ENCODE measurements around the gene SH3PXD2A. TPM values are rescaled to one million over a fixed set of nuclear protein-coding genes. Genes with fewer than 3 reads are reported as not detected.
"Not testable (repeated sequence)": the region's sequence is repeated elsewhere in the genome, so short reads cannot be mapped to it uniquely, and the experiment has no call there.

SH3PXD2A gene
- total RNA-seq, 2 experiments from 2014 or later, result 7.8 to 8.5 TPM

DNA sequence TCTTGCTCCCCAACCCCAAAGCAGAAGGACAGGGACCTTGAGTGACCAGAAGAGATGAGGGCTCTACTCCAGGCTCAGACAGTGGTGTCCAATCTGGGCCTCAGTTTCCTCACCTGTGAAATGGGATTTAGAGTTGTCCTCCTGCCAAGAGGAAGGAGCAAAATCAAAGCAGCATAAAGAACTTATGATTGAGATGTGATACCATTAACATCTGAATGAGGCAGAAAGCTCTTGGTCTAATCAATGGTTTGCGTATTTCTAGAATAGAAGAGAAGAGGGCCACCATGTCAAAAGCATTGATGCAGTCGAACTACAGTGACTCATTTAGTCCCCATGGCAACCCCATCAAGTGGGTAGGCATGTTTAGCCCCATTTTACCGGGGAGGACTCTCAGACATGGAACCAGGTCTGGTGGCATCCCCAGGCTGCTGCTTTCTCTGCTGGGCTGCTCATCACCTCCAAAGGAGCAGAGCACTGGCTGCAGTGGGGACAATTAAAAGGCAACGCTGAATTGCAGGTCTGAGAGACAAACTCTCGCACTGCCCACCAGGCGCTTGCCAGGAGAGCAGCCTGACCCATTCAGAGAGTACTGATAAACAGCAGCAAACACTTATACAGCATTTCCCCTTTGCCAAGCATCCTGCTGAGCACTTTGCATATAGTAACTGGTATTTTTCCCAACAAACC, 186.0 kb downstream of the SH3PXD2A start:
- no peak overlapping the region for H3K4me3 Mint-ChIP-seq
- CTCF ChIA-PET, result interaction anchor here (0.8 kb wide), 1 partner anchor 17 kb away, joined by 4 read pairs; no protein-coding TSS in a partner anchor
- intact Hi-C loops (cut with micrococcal nuclease), result no loop called here
- H3K27me3 Mint-ChIP-seq (ENCODE audit: low read depth), result no peaks in the 10 kb centered on the region
- no peaks in the 10 kb centered on the region for H3K36me3 Mint-ChIP-seq (ENCODE audit: low read depth)
- H3K4me1 Mint-ChIP-seq (ENCODE audit: low read depth), result peaks cover 10% of the 10 kb centered on the region
- no peak overlapping the region for H3K27ac Mint-ChIP-seq
- DNase-seq, result no peak
- no peaks in the 10 kb centered on the region for H3K9me3 Mint-ChIP-seq

DNA sequence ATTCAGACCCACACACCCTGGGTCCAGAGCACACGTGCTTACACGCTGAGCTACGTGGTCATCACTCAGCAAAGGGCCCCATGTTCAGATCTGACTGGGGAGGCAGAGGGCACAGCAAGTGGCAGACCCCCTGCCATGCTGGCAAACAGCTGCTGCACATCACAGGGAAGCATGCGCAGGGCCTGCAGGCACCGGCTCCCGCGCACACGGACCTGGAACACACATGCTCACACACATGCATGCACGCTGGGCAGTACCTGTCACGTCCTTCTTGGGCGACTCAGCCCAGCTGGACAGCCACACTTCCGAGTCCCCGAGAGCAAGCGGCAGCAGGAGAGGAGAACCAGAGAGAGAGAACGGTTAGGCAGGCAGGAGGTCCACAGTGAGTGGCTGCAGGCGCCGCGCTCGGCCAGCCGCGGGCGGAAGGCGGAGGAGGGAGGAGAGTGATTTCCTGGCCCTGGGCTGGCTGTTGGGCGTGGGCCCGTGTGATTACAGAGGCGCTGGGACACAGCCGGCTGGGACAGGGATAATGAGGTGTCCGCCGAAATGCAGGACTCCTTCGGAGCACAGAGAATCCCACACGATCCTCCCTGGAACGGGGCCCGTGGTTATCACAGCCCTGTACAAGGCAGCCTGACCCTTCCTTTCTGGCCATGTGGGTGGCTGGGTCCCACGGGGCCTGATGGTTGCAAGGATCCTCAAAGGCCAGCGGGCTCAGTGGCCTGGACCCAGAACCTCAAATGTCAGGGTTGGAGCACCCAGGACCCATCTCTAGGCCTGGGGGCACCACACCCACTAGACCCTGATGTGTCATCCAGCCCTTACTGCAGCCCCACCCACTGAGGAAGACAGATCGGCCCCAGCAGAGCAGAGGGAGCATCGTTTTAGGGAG, 186.8 kb downstream of the SH3PXD2A start:
- Mint-ChIP-seq H3K9me3 (no peaks in the 10 kb centered on the region), H3K36me3 (ENCODE audit: low read depth) (no peaks in the 10 kb centered on the region), H3K4me1 (ENCODE audit: low read depth) (peaks cover 10% of the 10 kb centered on the region), H3K27me3 (ENCODE audit: low read depth) (no peaks in the 10 kb centered on the region), H3K27ac (no peak overlapping the region), H3K4me3 (peak overlapping the region; percentile 55)
- peak; percentile 16 for DNase-seq
- intact Hi-C loops (cut with micrococcal nuclease), result loop anchor here (1.0 kb wide), 1 partner anchor 10 kb away; no protein-coding TSS in a partner anchor
- CTCF ChIA-PET, result interaction anchor here (1.2 to 4.4 kb wide), 2 partner anchors 18 to 20 kb away, joined by 3 to 34 read pairs; no protein-coding TSS in a partner anchor

DNA sequence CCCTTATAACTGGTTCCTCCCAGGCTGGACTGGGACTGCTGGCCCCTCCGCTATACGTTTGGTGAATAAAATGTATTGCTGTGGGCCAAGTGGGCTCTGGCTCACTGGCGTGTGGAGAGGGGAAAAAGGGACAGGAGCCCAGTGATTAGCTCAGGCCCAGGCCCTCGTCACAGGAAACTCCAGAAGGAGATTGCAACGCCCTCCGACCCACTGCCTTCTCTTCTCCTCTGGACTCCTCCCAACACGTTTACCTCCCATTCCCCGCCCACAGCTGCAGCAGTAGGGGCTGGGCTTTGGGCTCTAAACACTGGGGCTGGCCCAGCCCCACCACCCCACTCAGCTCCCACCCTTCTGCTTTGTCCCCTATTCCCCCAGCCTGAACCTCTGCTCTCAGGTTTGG, 188.0 kb downstream of the SH3PXD2A start:
- CTCF ChIA-PET, result interaction anchor here (1.6 to 4.4 kb wide), 3 partner anchors 19 to 45 kb away, joined by 4 to 34 read pairs (median 4); no protein-coding TSS in a partner anchor
- Mint-ChIP-seq H3K36me3 (ENCODE audit: low read depth) (no peaks in the 10 kb centered on the region), H3K9me3 (no peaks in the 10 kb centered on the region), H3K4me3 (no peak overlapping the region), H3K4me1 (ENCODE audit: low read depth) (peaks cover 14% of the 10 kb centered on the region), H3K27ac (no peak overlapping the region), H3K27me3 (ENCODE audit: low read depth) (no peaks in the 10 kb centered on the region)
- intact Hi-C loops (cut with micrococcal nuclease), result no loop called here
- DNase-seq, result no peak

DNA sequence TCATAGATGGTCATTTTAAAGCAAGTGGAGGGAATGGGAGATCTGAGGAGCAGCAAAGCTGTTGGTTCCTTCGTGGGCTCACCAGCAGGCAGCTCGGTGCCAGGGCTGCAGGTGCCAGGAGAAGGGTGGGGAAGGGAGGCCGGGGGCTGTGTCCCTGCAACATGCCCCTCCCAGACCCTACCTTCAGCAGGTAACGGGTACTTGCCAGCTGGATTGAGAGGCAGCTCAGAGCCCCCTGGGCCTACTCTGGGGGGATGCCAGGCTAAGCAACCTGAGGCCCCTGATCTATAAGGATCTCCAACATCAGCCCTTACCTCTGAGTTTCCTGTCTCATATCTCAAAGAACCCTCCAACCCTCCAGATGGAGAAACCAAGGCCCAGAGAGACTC, 188.6 kb downstream of the SH3PXD2A start:
- Mint-ChIP-seq H3K27ac (no peak overlapping the region), H3K27me3 (ENCODE audit: low read depth) (no peaks in the 10 kb centered on the region), H3K36me3 (ENCODE audit: low read depth) (no peaks in the 10 kb centered on the region), H3K9me3 (no peaks in the 10 kb centered on the region), H3K4me1 (ENCODE audit: low read depth) (peaks cover 14% of the 10 kb centered on the region), H3K4me3 (no peak overlapping the region)
- intact Hi-C loops (cut with micrococcal nuclease), result no loop called here
- CTCF ChIA-PET, result interaction anchor here (0.6 to 4.4 kb wide), 9 partner anchors 8 to 255 kb away, joined by 3 to 34 read pairs (median 4); no protein-coding TSS in a partner anchor
- no peak for DNase-seq

DNA sequence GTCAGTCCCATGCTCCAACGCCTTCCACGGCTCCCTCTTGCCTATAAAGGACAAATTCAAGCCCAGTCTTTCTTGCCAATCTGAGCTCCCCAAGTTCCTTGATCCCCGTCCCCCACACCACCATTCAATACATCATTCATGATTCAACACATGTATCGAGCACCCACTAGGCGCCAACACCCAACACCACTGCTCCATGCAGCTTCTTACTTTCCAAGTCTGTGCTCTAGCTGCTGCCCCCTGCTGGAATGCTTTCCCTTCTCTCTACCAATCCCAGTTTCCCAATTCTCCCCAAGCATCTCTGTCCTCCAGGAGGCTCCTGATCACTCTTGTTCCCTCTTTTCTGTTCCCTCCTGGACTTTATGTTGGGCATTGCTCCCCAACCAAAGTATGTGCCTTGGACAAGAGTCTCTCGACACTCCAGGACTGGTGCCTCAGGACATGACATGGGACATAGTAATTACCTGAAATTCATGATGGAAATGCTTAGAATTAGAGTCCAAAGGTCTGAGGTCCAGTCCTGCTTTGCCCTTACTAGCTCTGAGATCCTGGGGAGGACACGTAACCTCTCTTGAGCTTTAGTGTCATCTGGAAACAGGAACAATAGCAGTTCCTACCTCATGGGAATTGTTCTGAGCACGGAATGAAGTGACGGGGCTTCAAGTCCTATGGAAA, 189.2 kb downstream of the SH3PXD2A start:
- intact Hi-C loops (cut with micrococcal nuclease), result no loop called here
- H3K4me3 Mint-ChIP-seq, result no peak overlapping the region
- H3K27me3 Mint-ChIP-seq (ENCODE audit: low read depth), result no peaks in the 10 kb centered on the region
- no peaks in the 10 kb centered on the region for H3K36me3 Mint-ChIP-seq (ENCODE audit: low read depth)
- CTCF ChIA-PET, result interaction anchor here (0.6 to 4.4 kb wide), 10 partner anchors 9 to 254 kb away, joined by 3 to 34 read pairs (median 4); no protein-coding TSS in a partner anchor
- H3K27ac Mint-ChIP-seq, result no peak overlapping the region
- peaks cover 14% of the 10 kb centered on the region for H3K4me1 Mint-ChIP-seq (ENCODE audit: low read depth)
- DNase-seq, result peak; percentile 19
- no peaks in the 10 kb centered on the region for H3K9me3 Mint-ChIP-seq

DNA sequence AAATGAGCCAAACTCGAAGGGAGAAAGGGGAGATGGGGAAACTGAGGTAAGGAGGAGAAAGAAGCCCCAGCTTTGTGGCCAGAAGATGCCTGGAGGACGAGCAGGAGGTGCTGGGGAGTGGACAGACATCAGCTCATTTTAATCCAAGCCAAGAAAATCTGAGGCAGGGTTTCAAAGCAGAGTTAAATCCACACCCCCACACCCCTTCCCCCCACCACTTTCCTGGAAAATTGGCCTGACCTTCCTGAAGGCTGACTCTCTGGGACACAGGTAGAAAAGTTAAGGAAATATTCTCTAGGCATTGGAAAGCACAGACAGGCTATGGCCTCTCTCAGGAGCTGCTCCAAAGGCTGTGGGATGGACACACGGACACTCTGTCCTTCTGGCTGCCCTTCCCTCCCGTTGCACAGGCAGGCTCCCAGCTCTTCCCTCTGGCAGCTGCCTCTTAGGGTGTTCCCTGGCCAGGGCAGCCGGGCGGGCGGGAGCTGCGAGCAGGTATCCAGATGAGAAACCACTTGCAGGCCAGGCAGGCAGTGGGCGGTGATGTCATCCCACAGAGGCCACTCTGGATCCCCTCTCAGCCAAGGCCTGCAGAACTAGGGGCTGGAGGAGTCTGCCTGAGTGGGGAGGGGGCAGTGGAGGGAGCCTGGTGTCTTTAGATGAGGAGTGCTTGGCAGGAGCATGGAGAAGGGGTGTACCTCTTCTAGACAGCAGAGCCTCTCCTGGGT, 190.1 kb downstream of the SH3PXD2A start:
- Mint-ChIP-seq H3K36me3 (ENCODE audit: low read depth) (no peaks in the 10 kb centered on the region), H3K4me1 (ENCODE audit: low read depth) (peaks cover 14% of the 10 kb centered on the region)
- CTCF ChIA-PET, result interaction anchor here (0.9 to 4.4 kb wide), 6 partner anchors 9 to 31 kb away, joined by 3 to 34 read pairs (median 4); no protein-coding TSS in a partner anchor

DNA sequence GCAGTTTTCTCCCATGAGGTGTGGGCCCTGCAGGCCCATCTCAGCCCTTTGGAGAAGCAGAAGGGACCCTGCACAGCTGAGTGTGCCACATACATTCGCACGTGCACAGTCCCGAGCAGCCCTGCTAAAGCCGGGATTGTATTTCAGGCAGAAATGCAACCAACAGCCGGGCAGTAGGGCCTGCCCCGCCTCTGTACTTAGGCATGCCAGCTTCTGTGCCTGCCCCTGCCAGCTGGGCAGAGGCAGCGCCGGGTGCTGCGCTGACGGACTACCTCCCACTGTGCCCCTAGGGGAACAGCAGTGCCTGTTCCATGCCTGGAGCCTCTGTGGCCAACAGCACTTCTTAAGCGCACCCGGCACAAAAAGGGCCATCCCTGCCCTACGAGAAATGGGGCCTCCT, 191.6 kb downstream of the SH3PXD2A start:
- no peak for DNase-seq
- H3K4me3 Mint-ChIP-seq, result no peak overlapping the region
- no peaks in the 10 kb centered on the region for H3K36me3 Mint-ChIP-seq (ENCODE audit: low read depth)
- H3K27ac Mint-ChIP-seq, result no peak overlapping the region
- H3K27me3 Mint-ChIP-seq (ENCODE audit: low read depth), result no peaks in the 10 kb centered on the region
- CTCF ChIA-PET, result interaction anchor here (0.7 kb wide), 1 partner anchor 543 kb away, joined by 3 read pairs; no protein-coding TSS in a partner anchor
- intact Hi-C loops (cut with micrococcal nuclease), result no loop called here
- peaks cover 12% of the 10 kb centered on the region for H3K4me1 Mint-ChIP-seq (ENCODE audit: low read depth)
- no peaks in the 10 kb centered on the region for H3K9me3 Mint-ChIP-seq

More for the DNA sequence above, 190.1 kb downstream of the SH3PXD2A start:
- no peaks in the 10 kb centered on the region for H3K9me3 Mint-ChIP-seq
- no peak overlapping the region for H3K4me3 Mint-ChIP-seq
- DNase-seq, result no peak
- intact Hi-C loops (cut with micrococcal nuclease), result no loop called here
- H3K27me3 Mint-ChIP-seq (ENCODE audit: low read depth), result no peaks in the 10 kb centered on the region
- no peak overlapping the region for H3K27ac Mint-ChIP-seq

DNA sequence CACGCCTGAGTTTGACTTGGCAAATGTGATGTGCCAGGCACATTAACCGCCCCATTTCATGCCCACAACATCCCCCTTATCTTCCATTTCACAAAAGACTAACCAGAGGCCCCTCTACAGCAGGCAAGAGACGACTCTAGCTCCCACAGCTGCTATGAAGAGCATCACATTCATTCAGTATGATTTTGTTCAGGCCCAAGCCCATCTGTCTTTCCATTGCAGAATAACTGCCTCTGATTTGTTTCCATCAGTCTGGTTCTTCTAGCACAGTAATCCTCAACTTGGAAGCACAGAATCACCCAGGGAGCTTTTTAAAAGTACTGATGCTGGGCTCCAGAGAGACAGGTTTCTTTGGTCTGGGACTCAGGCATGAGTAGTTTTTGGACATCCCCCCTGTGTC, 192.1 kb downstream of the SH3PXD2A start:
- Mint-ChIP-seq H3K4me1 (ENCODE audit: low read depth) (peaks cover 8% of the 10 kb centered on the region), H3K4me3 (no peak overlapping the region), H3K27ac (no peak overlapping the region), H3K36me3 (ENCODE audit: low read depth) (peaks cover 4% of the 10 kb centered on the region), H3K9me3 (no peaks in the 10 kb centered on the region), H3K27me3 (ENCODE audit: low read depth) (no peaks in the 10 kb centered on the region)
- DNase-seq, result no peak
- intact Hi-C loops (cut with micrococcal nuclease), result no loop called here
- CTCF ChIA-PET, result no interaction called here

DNA sequence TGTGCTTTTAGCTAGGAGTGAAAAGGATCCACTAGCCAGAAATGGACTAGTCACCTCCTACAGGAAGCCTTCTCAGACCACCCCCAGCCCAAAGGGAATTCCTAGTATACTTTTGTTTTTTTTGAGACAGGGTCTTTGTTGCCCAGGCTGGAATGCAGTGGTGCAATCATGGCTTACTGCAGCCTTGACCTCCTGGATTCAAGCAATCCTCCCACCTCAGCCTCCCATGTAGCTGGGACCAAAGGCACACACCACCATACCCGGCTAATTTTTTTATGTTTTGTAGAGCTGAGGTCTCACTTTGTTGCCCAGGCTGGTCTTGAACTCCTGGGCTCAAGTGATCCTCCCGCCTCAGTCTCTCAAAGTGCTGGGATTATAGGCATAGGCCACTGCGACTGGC, 192.7 kb downstream of the SH3PXD2A start:
- H3K36me3 Mint-ChIP-seq (ENCODE audit: low read depth); DNase-seq; H3K27me3 Mint-ChIP-seq (ENCODE audit: low read depth); H3K4me3 Mint-ChIP-seq; H3K27ac Mint-ChIP-seq; H3K4me1 Mint-ChIP-seq (ENCODE audit: low read depth); H3K9me3 Mint-ChIP-seq; intact Hi-C loops (cut with micrococcal nuclease): not testable (repeated sequence)
- CTCF ChIA-PET, result interaction anchor here (0.9 kb wide), 1 partner anchor 13 kb away, joined by 3 read pairs; no protein-coding TSS in a partner anchor

DNA sequence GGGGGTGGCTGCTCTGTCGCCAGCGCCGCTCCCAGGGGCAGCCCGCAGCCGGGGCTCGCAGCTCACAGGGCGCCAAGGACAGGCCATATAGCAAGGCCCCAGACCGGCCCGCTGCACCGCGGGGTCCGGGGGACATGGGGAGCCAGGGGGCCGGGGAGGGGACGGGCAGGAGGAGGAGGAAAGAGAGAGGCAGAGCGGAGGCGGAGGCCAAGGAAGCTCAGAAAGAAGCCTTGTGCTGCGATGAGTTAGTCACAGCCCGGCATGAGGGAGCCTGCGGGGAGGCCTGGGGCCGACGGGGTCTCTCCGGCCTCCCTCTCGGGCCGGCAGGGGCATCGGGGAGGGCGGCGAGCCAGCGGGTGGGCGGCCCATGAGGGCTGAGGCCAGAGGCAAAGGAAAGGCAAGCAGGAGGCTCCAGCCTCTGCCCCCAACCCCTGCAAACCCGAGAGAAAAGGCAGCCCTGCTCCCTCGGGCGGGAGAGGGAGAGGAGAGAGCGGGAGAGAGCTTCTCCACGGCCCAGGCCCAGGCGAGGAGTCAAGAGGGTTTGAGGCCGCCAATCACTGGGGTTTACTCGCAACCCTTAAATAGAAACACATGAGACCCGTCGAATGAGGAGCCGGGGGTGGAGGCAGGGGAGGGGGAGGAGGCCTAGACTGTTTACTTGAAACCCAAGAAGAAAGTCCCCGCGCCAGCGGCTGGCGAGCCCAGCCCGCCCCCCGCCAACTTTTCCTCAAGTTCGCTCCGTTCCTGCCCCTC, 194.0 kb downstream of the SH3PXD2A start:
- CTCF ChIA-PET, result interaction anchor here (0.7 to 6.8 kb wide), 3 partner anchors 26 to 57 kb away, joined by 3 to 45 read pairs (median 4); no protein-coding TSS in a partner anchor
- peaks cover 16% of the 10 kb centered on the region for H3K36me3 Mint-ChIP-seq (ENCODE audit: low read depth)
- peak overlapping the region; percentile 84 for H3K4me3 Mint-ChIP-seq
- H3K27me3 Mint-ChIP-seq (ENCODE audit: low read depth), result no peaks in the 10 kb centered on the region
- intact Hi-C loops (cut with micrococcal nuclease), result no loop called here
- DNase-seq, result peak; percentile 76
- peaks cover 6% of the 10 kb centered on the region for H3K9me3 Mint-ChIP-seq
- peaks cover 7% of the 10 kb centered on the region for H3K4me1 Mint-ChIP-seq (ENCODE audit: low read depth)
- H3K27ac Mint-ChIP-seq, result peak overlapping the region; percentile 71

All from activated naive CD4-positive, alpha-beta T cell treated with anti-CD3 and anti-CD28 coated beads for 36 hours (primary cell).